Jurkat, Clone E6-1 (cell line): ENCODE results near the gene PSMD2.

ENCODE experiments used
- DNase-seq: peaks from one replicate; pipeline ENCODE4 v3.0.0-alpha.2; 2011; ENCODE audit warnings: low read depth, low spot score
- H3K4me3 ChIP-seq: 2 replicates; pipeline ENCODE4 v1.5.1; 2011; ENCODE audit warnings: mild to moderate bottlenecking, low read length, control low read depth, moderate library complexity

The PSMD2 gene

DNA sequence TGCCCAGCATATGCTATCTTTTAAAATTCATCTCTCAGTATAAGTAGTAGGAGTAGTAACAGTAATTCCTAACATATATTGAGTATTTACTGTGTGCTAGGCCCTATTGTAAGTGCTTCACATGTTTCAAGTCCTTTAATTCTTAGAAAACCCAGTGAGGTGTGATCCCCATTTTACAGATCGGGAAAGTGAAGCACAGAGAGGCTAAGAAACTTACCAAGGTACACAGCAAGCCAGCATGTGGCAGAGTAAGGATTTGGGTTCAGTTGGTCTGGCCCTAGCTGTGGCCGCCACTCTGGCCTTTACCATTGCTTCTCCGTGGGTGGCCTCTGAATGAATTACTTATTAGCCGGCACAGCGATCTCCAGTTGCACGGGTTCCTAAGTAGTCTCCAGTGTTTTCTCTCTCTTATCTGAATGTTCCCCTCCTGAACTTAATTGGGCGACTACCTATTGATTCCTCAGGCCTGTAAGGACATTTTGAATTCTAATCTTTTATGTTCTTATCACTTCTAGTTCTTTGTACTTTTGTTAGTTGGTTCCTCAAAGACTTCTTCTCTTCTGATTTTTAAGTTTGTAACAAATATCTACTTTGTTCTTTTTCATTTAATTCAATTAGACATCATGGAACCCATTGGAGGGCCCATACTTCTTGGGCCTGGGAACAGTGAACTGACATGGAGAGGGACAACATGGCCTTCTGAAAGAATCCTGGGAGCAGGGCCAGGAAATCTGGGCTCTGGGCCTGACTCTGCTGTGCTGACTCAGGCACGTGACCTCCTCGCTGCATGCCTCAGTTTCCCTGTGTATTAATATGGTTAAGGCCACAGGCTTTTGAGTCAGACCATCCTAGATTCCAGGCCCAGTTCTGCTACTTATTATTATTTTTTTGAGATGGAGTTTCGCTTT, 50.8 kb downstream of the PSMD2 start:
- no peak for DNase-seq
- H3K4me3 ChIP-seq, result no peak overlapping the region

DNA sequence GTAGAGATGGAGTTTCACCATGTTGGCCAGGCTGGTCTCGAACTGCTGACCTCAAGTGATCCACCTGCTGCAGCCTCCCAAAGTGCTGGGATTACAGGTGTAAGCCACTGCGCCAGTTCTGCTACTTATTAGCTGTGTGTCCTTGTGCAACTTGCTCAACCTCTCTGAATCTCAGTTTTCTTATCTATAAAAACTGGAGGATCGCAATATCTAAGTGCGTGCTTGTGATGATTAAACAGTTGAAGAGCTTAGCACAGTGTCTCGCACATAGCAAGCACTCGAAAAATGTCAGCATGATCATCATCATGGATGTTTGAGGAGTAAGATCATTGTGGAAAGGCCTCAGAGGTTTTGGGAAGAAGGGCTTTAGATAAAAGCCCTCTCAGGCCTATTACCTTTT, 51.6 kb downstream of the PSMD2 start:
- no peak for DNase-seq

GRCh38 chr3:184351511-184352148, 52.6 kb downstream of the PSMD2 start:
- H3K4me3 ChIP-seq, result no peak overlapping the region
- DNase-seq, result no peak

More for the DNA sequence above, 51.6 kb downstream of the PSMD2 start:
- H3K4me3 ChIP-seq, result no peak overlapping the region

GRCh38 chr3:184352149-184352785, 53.2 kb downstream of the PSMD2 start:
- no peak overlapping the region for H3K4me3 ChIP-seq
- no peak for DNase-seq

GRCh38 chr3:184352897-184353545, 54.0 kb downstream of the PSMD2 start:
- DNase-seq, result no peak
- no peak overlapping the region for H3K4me3 ChIP-seq

DNA sequence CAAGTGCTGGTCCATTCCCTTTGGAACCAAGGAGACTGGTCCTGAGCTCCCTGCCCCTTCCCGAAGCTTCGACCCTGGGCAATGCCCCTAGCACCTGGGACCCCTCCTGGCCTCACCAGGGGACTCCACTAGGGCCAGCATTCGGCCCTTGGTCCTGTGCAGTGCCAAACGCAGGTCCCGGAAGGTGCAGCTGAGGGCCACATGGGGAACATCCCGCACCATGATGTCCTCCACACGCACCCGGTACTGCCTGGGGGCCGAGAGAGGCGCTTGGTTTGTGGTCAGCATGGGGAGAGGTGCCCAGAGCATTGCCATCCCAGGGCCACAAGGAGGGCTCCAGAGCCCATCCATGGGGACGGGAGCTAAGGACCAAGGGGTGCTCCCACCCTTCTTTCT, 54.5 kb downstream of the PSMD2 start:
- no peak for DNase-seq
- H3K4me3 ChIP-seq, result no peak overlapping the region

DNA sequence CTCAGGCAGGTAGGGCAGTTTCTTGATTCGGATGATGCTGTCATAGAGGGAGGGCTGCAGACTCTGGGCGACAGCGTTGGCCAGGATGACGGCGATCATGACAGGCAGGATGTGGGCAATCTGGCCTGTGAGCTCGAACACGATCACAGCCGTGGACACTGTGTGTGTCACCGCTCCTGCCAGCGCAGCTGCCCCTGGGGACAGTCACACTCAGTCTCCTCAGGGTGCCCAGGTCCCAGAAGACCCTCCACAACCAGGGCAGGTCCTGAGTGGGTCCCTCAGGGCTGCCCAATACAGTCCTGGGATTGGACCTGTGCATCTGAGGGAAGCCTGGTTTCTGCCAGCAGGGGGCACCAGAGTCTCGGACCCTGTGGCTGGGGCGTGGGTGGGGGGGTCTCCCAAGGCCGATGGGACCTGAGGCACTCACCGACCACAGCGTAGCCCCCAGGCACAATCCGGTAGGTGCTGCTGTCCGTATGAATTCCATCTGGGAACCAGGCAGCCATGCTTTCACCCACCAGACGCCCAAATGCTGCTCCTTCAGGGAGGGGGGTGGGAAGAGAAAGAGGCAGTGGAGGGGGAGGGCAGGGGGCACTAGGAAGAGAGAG, 55.2 kb downstream of the PSMD2 start:
- DNase-seq, result no peak
- no peak overlapping the region for H3K4me3 ChIP-seq

GRCh38 chr3:184354754-184355153, 55.7 kb downstream of the PSMD2 start:
- H3K4me3 ChIP-seq, result no peak overlapping the region
- no peak for DNase-seq

DNA sequence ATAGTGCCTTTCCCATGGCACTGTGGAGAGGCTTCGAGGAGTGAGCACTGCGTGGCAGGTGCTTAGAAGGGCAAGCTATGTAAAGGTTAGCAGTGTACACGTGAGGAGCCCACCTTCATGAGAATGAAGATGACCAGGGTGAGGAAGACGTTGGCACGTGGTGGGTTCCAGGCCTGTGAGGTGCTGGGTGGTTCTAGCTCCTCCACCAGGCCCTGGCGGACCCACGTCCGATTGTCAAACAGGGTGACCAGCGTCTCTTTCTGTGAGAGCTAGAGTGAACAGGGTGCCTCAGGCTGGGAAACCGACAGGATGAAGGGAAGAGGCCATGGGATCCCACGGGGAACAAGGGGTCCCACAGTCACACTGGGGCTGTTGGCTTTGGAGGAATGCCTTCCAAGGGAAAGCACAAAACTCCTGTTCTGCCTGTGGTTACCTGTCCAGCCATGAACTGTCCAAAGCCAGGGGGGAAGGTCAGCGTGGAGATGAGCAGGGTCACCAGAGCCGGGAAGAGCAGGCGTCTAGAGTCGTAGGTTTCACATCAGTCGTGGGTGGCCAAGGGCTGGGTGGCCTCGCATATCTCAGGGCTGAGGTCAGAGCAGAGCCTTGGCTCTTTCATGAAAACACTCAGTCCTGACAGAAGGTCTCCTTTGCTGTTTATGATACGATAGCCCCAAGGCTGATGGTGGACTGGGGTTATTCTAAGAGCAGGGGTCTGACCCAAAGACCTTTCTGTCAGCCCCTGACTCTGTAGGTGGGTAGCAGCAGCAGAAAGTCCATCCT, 56.4 kb downstream of the PSMD2 start:
- no peak for DNase-seq
- H3K4me3 ChIP-seq, result no peak overlapping the region

DNA sequence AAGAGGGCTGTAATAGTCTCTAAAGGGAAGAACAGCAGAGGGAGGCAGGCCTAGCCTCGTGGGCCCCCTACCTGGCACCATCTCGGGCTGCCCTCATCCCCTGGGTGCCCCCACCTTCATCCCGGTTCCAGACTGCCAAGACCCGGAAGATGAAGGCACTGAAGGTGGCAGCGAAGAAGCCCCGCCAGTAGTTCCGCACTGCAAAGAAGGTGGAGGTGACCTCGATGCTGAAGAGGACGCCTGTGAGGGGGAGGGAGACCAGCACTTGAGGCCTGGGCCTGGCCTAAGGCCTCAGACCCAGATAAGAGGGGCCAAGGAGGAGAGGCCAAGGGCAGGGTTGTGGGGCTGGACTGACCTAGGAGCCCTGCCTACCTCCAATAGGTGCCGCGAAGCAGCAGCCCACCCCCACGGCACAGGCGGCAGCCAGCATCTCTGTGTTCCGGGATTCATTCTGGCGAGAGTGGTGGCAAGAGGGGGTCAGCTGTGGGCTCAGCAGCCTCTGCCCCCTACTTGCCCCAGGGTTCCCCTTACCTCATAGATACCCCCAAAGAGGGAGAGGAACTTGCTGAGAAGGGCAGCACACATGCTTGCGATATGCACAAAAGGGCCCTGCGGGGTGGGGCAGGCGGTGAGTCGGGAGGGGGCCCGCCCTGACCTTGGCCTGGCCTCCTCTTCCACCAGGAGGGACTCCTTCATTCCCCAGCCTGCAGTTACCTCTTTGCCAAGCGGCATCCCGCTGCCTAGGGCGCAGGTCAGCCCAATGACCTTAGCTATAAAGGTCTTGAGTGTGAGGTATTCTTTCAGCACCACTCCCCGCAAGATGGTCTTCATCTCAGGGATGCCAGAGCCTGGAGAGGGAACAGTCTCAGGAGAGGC, 58.4 kb downstream of the PSMD2 start:
- no peak for DNase-seq

DNA sequence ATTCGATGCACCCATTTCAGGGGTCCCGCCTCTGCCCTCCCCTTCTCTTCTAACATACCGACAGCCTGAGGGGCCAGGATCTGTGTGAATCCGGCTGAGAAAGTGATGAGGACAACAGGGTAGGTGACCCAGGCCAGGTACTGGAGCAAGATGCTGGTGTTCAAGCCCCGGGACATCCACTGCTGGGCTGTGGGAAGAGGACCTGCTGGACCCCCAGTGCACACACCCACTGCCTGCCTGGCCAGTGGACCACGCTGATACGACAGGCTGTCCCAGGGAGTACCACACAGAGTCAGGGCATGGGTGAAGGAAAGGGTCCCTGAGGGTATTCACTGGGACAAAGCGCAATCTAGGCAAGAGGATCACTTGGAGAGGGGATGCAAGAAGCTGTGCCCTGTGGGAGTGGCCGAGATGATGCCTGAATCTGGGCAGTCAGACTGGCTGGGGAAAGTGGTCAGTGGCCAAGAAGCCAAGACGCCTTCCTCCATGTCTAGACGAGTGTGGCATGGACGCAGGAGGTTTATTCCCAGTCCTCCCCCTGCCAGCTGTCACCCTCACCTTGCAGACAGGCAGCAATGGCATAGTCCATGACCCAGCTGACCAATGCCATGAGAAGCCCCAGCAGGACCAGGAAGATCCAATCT, 59.2 kb downstream of the PSMD2 start:
- H3K4me3 ChIP-seq, result no peak overlapping the region
- DNase-seq, result no peak

More for the DNA sequence above, 58.4 kb downstream of the PSMD2 start:
- no peak overlapping the region for H3K4me3 ChIP-seq
